H9 (cell line): ENCODE measurements around the gene BIN1. TPM values are rescaled to one million over a fixed set of nuclear protein-coding genes. Genes with fewer than 3 reads are reported as not detected.

Source experiments
- DNase-seq: peaks from one replicate; pipeline ENCODE4 v3.0.0-alpha.2; 2017
- H2AFZ ChIP-seq: one replicate; pipeline ENCODE4 v1.6.1; 2013; ENCODE audit warnings: mild to moderate bottlenecking, low read length, control low read depth, moderate library complexity
- H2AK5ac ChIP-seq: 2 replicates; pipeline ENCODE4 v1.6.1; 2013; ENCODE audit warnings: low read length, control low read depth, mixed read lengths; ENCODE audit not compliant: insufficient read length
- H2BK120ac ChIP-seq: one replicate; pipeline ENCODE4 v1.6.1; 2013; ENCODE audit warnings: low read depth, mild to moderate bottlenecking, low read length, control low read depth, inconsistent platforms; ENCODE audit not compliant: poor library complexity, severe bottlenecking
- H2BK12ac ChIP-seq: 2 replicates; pipeline ENCODE4 v1.6.1; 2013; ENCODE audit warnings: low read length, control low read depth, mixed read lengths, low read depth; ENCODE audit not compliant: insufficient read length
- H2BK15ac ChIP-seq: 2 replicates; pipeline ENCODE4 v1.6.1; 2013; ENCODE audit warnings: low read depth, low read length, control low read depth
- H2BK20ac ChIP-seq: one replicate; pipeline ENCODE4 v1.6.1; 2013; ENCODE audit warnings: low read depth, mild to moderate bottlenecking, low read length, control low read depth, inconsistent platforms; ENCODE audit not compliant: poor library complexity, severe bottlenecking
- H2BK5ac ChIP-seq: 2 replicates; pipeline ENCODE4 v1.6.1; 2013; ENCODE audit warnings: low read length, control low read depth, mixed read lengths; ENCODE audit not compliant: insufficient read length
- H3K14ac ChIP-seq: 2 replicates; pipeline ENCODE4 v1.6.1; 2013; ENCODE audit warnings: low read length, control low read depth; ENCODE audit not compliant: insufficient read depth
- H3K18ac ChIP-seq: 2 replicates; pipeline ENCODE4 v1.6.1; 2013; ENCODE audit warnings: low read depth, mild to moderate bottlenecking, mixed read lengths, low read length, control low read depth; ENCODE audit not compliant: insufficient read length
- H3K23ac ChIP-seq: 2 replicates; pipeline ENCODE4 v1.6.1; 2013; ENCODE audit warnings: low read length, control low read depth, mixed read lengths, low read depth; ENCODE audit not compliant: insufficient read length
- H3K23me2 ChIP-seq: 2 replicates; pipeline ENCODE4 v1.6.1; 2013; ENCODE audit warnings: low read depth, mild to moderate bottlenecking, mixed read lengths, low read length, control low read depth; ENCODE audit not compliant: insufficient read length, poor library complexity, severe bottlenecking
- H3K27ac ChIP-seq: 2 replicates; pipeline ENCODE4 v1.5.1; 2013; ENCODE audit warnings: low read length, control low read depth, mixed read lengths, low read depth; ENCODE audit not compliant: insufficient read length
- H3K27me3 ChIP-seq: 2 replicates; pipeline ENCODE4 v1.6.1; 2013; ENCODE audit warnings: low read length, control low read depth, inconsistent platforms; ENCODE audit not compliant: insufficient read depth
- H3K4ac ChIP-seq: 2 replicates; pipeline ENCODE4 v1.6.1; 2013; ENCODE audit warnings: low read depth, mild to moderate bottlenecking, control low read depth, inconsistent platforms, low read length, moderate library complexity
- H3K4me1 ChIP-seq: 2 replicates; pipeline ENCODE4 v1.6.1; 2013; ENCODE audit warnings: low read length, control low read depth, inconsistent platforms; ENCODE audit not compliant: insufficient read depth
- H3K4me2 ChIP-seq: 2 replicates; pipeline ENCODE4 v1.6.1; 2013; ENCODE audit warnings: low read length, control low read depth, mixed read lengths; ENCODE audit not compliant: insufficient read length, insufficient read depth
- H3K56ac ChIP-seq: 2 replicates; pipeline ENCODE4 v1.6.1; 2013; ENCODE audit warnings: low read depth, mild to moderate bottlenecking, mixed read lengths, low read length, control low read depth; ENCODE audit not compliant: insufficient read length
- H3K79me1 ChIP-seq: 2 replicates; pipeline ENCODE4 v1.6.1; 2013; ENCODE audit warnings: low read depth, mild to moderate bottlenecking, moderate library complexity, low read length, control low read depth, inconsistent platforms; ENCODE audit not compliant: insufficient read depth, poor library complexity, severe bottlenecking
- H3K79me2 ChIP-seq: 2 replicates; pipeline ENCODE4 v1.6.1; 2013; ENCODE audit warnings: low read length, control low read depth, inconsistent platforms; ENCODE audit not compliant: insufficient read depth
- H3K9ac ChIP-seq: 2 replicates; pipeline ENCODE4 v1.6.1; 2013; ENCODE audit warnings: low read length, control low read depth, mixed read lengths; ENCODE audit not compliant: insufficient read length; ENCODE audit errors: extremely low read depth
- H3K9me3 ChIP-seq: one replicate; pipeline ENCODE4 v1.6.1; 2013; ENCODE audit warnings: low read depth, low read length, inconsistent platforms; ENCODE audit not compliant: control insufficient read depth
- H3T11ph ChIP-seq: one replicate; pipeline ENCODE4 v1.6.1; 2013; ENCODE audit warnings: mild to moderate bottlenecking, low read length, control low read depth, inconsistent platforms
- H4K20me1 ChIP-seq: one replicate; pipeline ENCODE4 v1.6.1; 2013; ENCODE audit not compliant: control insufficient read depth, insufficient read length, insufficient read depth
- H4K5ac ChIP-seq: 2 replicates; pipeline ENCODE4 v1.6.1; 2013; ENCODE audit warnings: low read depth, mild to moderate bottlenecking, mixed read lengths, low read length, control low read depth; ENCODE audit not compliant: insufficient read length
- H4K8ac ChIP-seq: replicated peaks from 2 replicates; pipeline ENCODE4 v1.6.1; 2013; ENCODE audit warnings: low read length, control low read depth, mixed read lengths, low read depth; ENCODE audit not compliant: insufficient read length
- H4K91ac ChIP-seq: 2 replicates; pipeline ENCODE4 v1.6.1; 2013; ENCODE audit warnings: low read depth, mild to moderate bottlenecking, moderate library complexity, mixed read lengths, low read length, control low read depth; ENCODE audit not compliant: insufficient read length
- H3K27ac Mint-ChIP-seq, 3 experiments: 2 replicates in 2 of 3; 3 replicates in 1 of 3; pipeline ENCODE4 v1.8.0; 2020 to 2021; ENCODE audit warnings: mixed read lengths in 3 of 3, mild to moderate bottlenecking in 1 of 3, moderate library complexity in 1 of 3
- H3K27me3 Mint-ChIP-seq: 2 replicates; pipeline ENCODE4 v1.8.0; 2021; ENCODE audit warnings: low read depth, mild to moderate bottlenecking, moderate library complexity, mixed read lengths
- H3K36me3 Mint-ChIP-seq, 3 experiments: 2 replicates in 2 of 3; 3 replicates in 1 of 3; pipeline ENCODE4 v1.8.0; 2020 to 2021; ENCODE audit warnings: low read depth in 3 of 3, mixed read lengths in 3 of 3; ENCODE audit not compliant: insufficient read depth in 1 of 3
- H3K4me1 Mint-ChIP-seq, 2 experiments: 2 replicates each; pipeline ENCODE4 v1.8.0; 2020; ENCODE audit warnings: mixed read lengths in 2 of 2
- H3K4me3 Mint-ChIP-seq, 2 experiments: 2 replicates in 1 of 2; 3 replicates in 1 of 2; pipeline ENCODE4 v1.8.0; 2020 to 2021; ENCODE audit warnings: mild to moderate bottlenecking in 2 of 2, mixed read lengths in 2 of 2, moderate library complexity in 1 of 2
- H3K9me3 Mint-ChIP-seq, 2 experiments: 2 replicates in 1 of 2; 3 replicates in 1 of 2; pipeline ENCODE4 v1.8.0; 2020; ENCODE audit warnings: mild to moderate bottlenecking in 2 of 2, mixed read lengths in 2 of 2, moderate library complexity in 1 of 2
- WGBS: extraction: QIAGEN DNeasy Blood & Tissue Kit; methylation state at CpG from one replicate; pipeline ENCODE4 v1.1.7; 2013; ENCODE audit warnings: missing lambda C conversion rate, low lambda C conversion rate, mixed read lengths; ENCODE audit not compliant: insufficient read length; ENCODE audit errors: extremely low coverage; 5-methylcytosine and 5-hydroxymethylcytosine counted together
- total RNA-seq: library from RNA; stranded (reverse); gene quantifications from 2 replicates; pipeline ENCODE4 v1.2.1, GENCODE V29; 2021
- TF ChIP-seq, protein P1 (sequence below): fragments of 200-600 bp; sonication (generic); conservative IDR thresholded peaks from 3 replicates; pipeline ENCODE4 v1.8.0; 2021; ENCODE audit warnings: antibody characterized with exemption, mild to moderate bottlenecking

The BIN1 gene
- total RNA-seq, 1 experiment from 2014 or later: 32.0 TPM

DNA sequence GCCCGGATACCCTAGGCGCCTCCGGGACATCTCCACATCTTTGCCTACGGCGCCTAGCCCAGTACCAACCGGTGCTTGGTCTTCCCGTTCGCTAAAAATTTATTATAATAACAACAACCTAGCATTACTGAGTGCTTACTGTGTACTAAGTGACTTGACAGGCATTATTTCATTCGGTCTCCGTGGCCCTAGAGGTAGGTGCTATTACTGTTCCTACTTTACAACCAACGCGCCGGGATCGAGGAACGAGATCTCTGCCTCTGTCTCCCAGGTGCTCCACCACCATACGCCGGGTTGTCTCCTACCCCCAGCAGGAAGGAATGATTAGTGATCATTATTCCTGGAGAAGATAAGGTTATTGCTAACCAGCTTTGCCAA is 657 bp upstream of the BIN1 start:
- no peaks in the 10 kb centered on the region; a peak in 1 of 5 replicates for H3K9me3 Mint-ChIP-seq
- Histone ChIP-seq H3K9me3 (no peaks in the 10 kb centered on the region), H3K18ac (no peak overlapping the region), H4K5ac (no peak overlapping the region), H4K91ac (no peak overlapping the region), H3K4me1 (peaks cover 4% of the 10 kb centered on the region; the same call in 1 of the 2 replicates), H4K20me1 (no peaks in the 10 kb centered on the region), H3K56ac (no peak overlapping the region), H2BK120ac (no peak overlapping the region), H3K9ac (no peak overlapping the region), H3K27me3 (no peaks in the 10 kb centered on the region), H3K27ac (no peak overlapping the region), H2BK12ac (no peak overlapping the region), H3K14ac (no peak overlapping the region), H3K79me2 (no peaks in the 10 kb centered on the region; the same call in 1 of the 2 replicates), H3K23me2 (peaks cover 17% of the 10 kb centered on the region), H4K8ac (no peak overlapping the region), H3K4me2 (peak overlapping the region; percentile 71), H2BK5ac (no peak overlapping the region), H3K79me1 (no peaks in the 10 kb centered on the region), H3T11ph (no peak overlapping the region), H2BK20ac (no peak overlapping the region), H3K4ac (no peak overlapping the region), H2BK15ac (no peak overlapping the region), H3K23ac (no peak overlapping the region), H2AFZ (no peak overlapping the region), H2AK5ac (no peak overlapping the region)
- H3K4me1 Mint-ChIP-seq: peaks cover 24 to 26% of the 10 kb centered on the region in 2 experiments
- no peak for DNase-seq
- no CpG with 5 or more reads among the region's 17 CpGs for WGBS
- H3K4me3 Mint-ChIP-seq: peak overlapping the region; percentile 69 to 87
- H3K27ac Mint-ChIP-seq: no peak overlapping the region
- peaks cover 0 to 3% (median 0%) of the 10 kb centered on the region in 3 experiments; a peak in 1 of 7 replicates for H3K36me3 Mint-ChIP-seq
- H3K27me3 Mint-ChIP-seq: peaks cover 17% of the 10 kb centered on the region
- TF ChIP-seq, protein P1, sequence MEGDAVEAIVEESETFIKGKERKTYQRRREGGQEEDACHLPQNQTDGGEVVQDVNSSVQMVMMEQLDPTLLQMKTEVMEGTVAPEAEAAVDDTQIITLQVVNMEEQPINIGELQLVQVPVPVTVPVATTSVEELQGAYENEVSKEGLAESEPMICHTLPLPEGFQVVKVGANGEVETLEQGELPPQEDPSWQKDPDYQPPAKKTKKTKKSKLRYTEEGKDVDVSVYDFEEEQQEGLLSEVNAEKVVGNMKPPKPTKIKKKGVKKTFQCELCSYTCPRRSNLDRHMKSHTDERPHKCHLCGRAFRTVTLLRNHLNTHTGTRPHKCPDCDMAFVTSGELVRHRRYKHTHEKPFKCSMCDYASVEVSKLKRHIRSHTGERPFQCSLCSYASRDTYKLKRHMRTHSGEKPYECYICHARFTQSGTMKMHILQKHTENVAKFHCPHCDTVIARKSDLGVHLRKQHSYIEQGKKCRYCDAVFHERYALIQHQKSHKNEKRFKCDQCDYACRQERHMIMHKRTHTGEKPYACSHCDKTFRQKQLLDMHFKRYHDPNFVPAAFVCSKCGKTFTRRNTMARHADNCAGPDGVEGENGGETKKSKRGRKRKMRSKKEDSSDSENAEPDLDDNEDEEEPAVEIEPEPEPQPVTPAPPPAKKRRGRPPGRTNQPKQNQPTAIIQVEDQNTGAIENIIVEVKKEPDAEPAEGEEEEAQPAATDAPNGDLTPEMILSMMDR: peak; percentile 47; the same call in 2 of the 3 replicates
